Measurements from ENCODE around the gene GGT5. TPM values are rescaled to one million over a fixed set of nuclear protein-coding genes. Genes with fewer than 3 reads are reported as not detected.
"Not testable (repeated sequence)": the region's sequence is repeated elsewhere in the genome, so short reads cannot be mapped to it uniquely, and the experiment has no call there.

The GGT5 gene
- total RNA-seq, 1 experiment from 2014 or later: 34.6 TPM

DNA sequence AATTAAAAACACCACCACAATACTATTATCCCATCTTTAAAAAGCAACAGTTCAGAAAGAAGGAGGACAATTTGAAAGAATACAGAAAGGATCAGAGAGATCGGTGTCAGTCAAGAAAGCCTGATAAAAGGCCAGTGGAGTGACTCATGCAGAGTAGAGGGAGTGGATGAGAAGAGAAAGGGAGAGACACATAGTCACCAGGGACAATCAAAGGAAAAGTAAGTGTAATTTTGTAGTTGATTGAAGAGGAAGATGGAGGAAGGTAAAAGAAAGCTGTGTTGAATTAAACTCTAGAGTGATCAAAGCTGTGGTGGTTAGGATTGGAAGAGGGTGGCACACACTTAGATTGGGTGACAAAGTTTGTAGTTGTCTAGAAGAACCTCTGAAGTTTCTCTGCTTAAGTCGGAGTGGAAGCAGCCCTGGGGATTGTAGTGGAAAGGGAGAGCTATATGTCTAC is 39.9 kb upstream of the GGT5 start:
- ChIA-PET POLR2A (interaction anchor here (1.3 to 1.8 kb wide), 2 partner anchors 17 to 20 kb away, joined by 4 to 5 read pairs; no protein-coding TSS in a partner anchor), CTCF (interaction anchor here (0.7 to 1.1 kb wide), 2 partner anchors 14 to 17 kb away, joined by 3 to 4 read pairs; partner anchors contain the start of gene SPECC1L)
- no TSS peak for BruUV-seq (replicated peaks)
- Mint-ChIP-seq H3K27me3 (ENCODE audit: insufficient read depth, unreplicated experiment) (no peaks in the 10 kb centered on the region), H3K36me3 (ENCODE audit: insufficient read depth, unreplicated experiment) (peaks cover 8% of the 10 kb centered on the region), H3K4me3 (ENCODE audit: unreplicated experiment) (no peak overlapping the region), H3K9me3 (ENCODE audit: unreplicated experiment) (no peaks in the 10 kb centered on the region), H3K27ac (ENCODE audit: low read depth, unreplicated experiment) (peak overlapping the region; percentile 36), H3K4me1 (ENCODE audit: insufficient read depth, unreplicated experiment) (peaks cover 34% of the 10 kb centered on the region)
- TF ChIP-seq, protein P1, sequence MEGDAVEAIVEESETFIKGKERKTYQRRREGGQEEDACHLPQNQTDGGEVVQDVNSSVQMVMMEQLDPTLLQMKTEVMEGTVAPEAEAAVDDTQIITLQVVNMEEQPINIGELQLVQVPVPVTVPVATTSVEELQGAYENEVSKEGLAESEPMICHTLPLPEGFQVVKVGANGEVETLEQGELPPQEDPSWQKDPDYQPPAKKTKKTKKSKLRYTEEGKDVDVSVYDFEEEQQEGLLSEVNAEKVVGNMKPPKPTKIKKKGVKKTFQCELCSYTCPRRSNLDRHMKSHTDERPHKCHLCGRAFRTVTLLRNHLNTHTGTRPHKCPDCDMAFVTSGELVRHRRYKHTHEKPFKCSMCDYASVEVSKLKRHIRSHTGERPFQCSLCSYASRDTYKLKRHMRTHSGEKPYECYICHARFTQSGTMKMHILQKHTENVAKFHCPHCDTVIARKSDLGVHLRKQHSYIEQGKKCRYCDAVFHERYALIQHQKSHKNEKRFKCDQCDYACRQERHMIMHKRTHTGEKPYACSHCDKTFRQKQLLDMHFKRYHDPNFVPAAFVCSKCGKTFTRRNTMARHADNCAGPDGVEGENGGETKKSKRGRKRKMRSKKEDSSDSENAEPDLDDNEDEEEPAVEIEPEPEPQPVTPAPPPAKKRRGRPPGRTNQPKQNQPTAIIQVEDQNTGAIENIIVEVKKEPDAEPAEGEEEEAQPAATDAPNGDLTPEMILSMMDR (IDR thresholded peaks at IDR 0.05; ENCODE audit: unreplicated experiment): no peak
- peak; percentile 21 for DNase-seq (ENCODE audit: unreplicated experiment)
- intact Hi-C loops (cut with micrococcal nuclease): no loop called here

DNA sequence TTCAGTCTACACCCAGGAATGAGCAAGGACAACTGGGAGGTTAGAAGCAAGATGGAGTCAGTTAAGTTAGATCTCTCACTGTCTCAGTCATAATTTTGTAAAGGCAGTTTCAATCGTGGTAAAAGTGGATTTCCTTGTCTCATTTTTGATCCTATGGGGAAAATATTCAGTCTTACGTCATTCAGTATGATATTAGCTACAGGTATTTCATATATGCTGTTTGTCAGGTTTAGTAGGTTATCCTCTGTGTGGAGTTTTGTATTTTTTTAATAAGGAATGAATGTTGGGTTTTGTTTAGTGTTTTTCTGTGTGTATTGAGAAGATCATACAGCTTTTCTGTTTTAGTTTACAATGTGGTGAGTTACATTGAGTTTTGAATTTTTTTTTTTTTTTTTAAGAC is 37.5 kb upstream of the GGT5 start:
- Mint-ChIP-seq H3K27ac (ENCODE audit: low read depth, unreplicated experiment) (no peak overlapping the region), H3K36me3 (ENCODE audit: insufficient read depth, unreplicated experiment) (peaks cover 8% of the 10 kb centered on the region), H3K27me3 (ENCODE audit: insufficient read depth, unreplicated experiment) (no peaks in the 10 kb centered on the region), H3K4me1 (ENCODE audit: insufficient read depth, unreplicated experiment) (peaks cover 27% of the 10 kb centered on the region), H3K4me3 (ENCODE audit: unreplicated experiment) (no peak overlapping the region), H3K9me3 (ENCODE audit: unreplicated experiment) (no peaks in the 10 kb centered on the region)
- no peak for DNase-seq (ENCODE audit: unreplicated experiment)
- TF ChIP-seq, protein P1 (IDR thresholded peaks at IDR 0.05; ENCODE audit: unreplicated experiment): no peak
- intact Hi-C loops (cut with micrococcal nuclease): no loop called here
- ChIA-PET CTCF (no interaction called here), POLR2A (no interaction called here)
- BruUV-seq (replicated peaks): no TSS peak

DNA sequence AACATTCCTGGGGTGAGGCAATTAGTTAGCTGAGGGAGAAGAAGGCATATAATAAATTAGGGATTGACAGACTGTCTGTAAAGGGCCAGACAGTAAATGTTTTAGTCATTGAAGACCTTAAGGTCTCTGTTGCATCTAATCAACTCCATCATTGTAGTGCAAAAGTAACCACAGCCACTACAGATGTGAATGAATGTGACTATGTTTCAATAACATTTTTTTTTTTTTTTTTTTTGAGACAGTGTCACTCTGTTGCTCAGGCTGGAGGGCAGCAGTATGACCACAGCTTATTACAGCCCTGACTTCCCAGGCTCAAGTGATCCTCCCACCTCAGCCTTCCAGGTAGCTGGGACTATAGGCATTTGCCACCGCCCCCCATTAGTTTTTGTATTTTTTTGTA is 35.5 kb upstream of the GGT5 start:
- POLR2A ChIA-PET: interaction anchor here (1.6 kb wide), 1 partner anchor 9 kb away, joined by 5 read pairs; no protein-coding TSS in a partner anchor
- DNase-seq (ENCODE audit: unreplicated experiment); H3K27me3 Mint-ChIP-seq (ENCODE audit: insufficient read depth, unreplicated experiment); BruUV-seq (replicated peaks); CTCF ChIA-PET; H3K36me3 Mint-ChIP-seq (ENCODE audit: insufficient read depth, unreplicated experiment); H3K4me3 Mint-ChIP-seq (ENCODE audit: unreplicated experiment); intact Hi-C loops (cut with micrococcal nuclease); H3K9me3 Mint-ChIP-seq (ENCODE audit: unreplicated experiment); H3K27ac Mint-ChIP-seq (ENCODE audit: low read depth, unreplicated experiment): not testable (repeated sequence)
- H3K4me1 Mint-ChIP-seq (ENCODE audit: insufficient read depth, unreplicated experiment): peaks cover 29% of the 10 kb centered on the region

DNA sequence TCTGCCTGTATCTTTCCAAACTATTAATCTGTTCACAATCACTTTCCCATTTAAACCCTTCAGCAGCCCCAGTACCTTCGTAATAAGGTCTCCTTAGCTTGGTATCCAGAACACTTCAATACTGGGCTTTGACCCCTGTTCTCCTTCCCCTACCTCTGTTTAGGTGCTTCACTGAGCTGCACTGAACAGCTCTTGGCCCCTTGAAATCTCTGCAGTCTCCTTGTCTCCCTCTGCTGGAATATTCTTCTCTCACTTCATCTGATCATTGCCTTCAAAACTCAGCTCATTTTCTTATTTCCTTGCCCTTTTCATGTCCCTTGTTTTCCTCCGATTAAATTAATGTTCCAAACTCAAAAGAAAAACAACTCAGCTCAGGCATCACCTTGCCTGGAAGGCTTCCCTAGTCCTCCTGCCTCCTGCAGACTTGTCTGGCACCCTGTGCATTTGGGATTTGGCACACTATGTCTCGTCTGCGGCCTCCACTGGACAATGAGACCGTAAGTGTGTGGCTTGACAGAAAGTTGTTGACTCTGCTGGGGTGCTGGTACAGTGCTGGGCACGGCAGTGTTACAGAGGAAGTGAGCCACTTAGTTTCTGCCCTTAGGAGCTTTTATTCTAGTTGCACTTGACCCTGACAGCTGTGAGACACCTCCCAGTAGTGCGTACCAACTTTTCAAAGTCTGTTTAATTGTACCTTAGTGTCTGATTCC is 30.0 kb upstream of the GGT5 start:
- H3K9me3 Mint-ChIP-seq (ENCODE audit: unreplicated experiment); intact Hi-C loops (cut with micrococcal nuclease); H3K36me3 Mint-ChIP-seq (ENCODE audit: insufficient read depth, unreplicated experiment); H3K27me3 Mint-ChIP-seq (ENCODE audit: insufficient read depth, unreplicated experiment); H3K4me3 Mint-ChIP-seq (ENCODE audit: unreplicated experiment); POLR2A ChIA-PET; BruUV-seq (replicated peaks); DNase-seq (ENCODE audit: unreplicated experiment): not testable (repeated sequence)
- Mint-ChIP-seq H3K27ac (ENCODE audit: low read depth, unreplicated experiment) (peak overlapping the region; percentile 13), H3K4me1 (ENCODE audit: insufficient read depth, unreplicated experiment) (peaks cover 23% of the 10 kb centered on the region)
- CTCF ChIA-PET: interaction anchor here (0.7 to 1.3 kb wide), 3 partner anchors 11 to 152 kb away, joined by 3 to 4 read pairs (median 4); no protein-coding TSS in a partner anchor

DNA sequence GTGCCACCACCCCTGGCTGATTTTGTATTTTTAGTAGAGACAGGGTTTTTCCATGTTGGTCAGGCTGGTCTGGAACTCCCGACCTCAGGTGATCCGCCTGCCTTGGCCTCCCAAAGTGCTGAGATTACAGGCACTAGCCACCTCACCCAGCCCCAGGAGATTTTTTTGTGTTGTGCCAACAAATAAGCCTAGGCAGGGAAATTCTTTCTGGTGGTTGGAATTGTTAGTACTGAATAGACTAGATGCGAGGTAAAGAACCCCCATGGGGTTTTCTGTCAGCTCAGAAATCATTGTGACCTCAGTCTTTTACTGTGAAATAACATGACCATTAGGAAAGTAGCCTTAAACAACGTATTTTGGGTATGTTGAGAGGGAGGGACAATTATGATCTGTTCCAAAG is 29.0 kb upstream of the GGT5 start:
- DNase-seq (ENCODE audit: unreplicated experiment); H3K4me3 Mint-ChIP-seq (ENCODE audit: unreplicated experiment); BruUV-seq (replicated peaks); intact Hi-C loops (cut with micrococcal nuclease); H3K27me3 Mint-ChIP-seq (ENCODE audit: insufficient read depth, unreplicated experiment); H3K36me3 Mint-ChIP-seq (ENCODE audit: insufficient read depth, unreplicated experiment); H3K27ac Mint-ChIP-seq (ENCODE audit: low read depth, unreplicated experiment); H3K9me3 Mint-ChIP-seq (ENCODE audit: unreplicated experiment): not testable (repeated sequence)
- POLR2A ChIA-PET: interaction anchor here (1.1 kb wide), 1 partner anchor 17 kb away, joined by 3 read pairs; no protein-coding TSS in a partner anchor
- CTCF ChIA-PET: interaction anchor here (0.6 to 1.3 kb wide), 3 partner anchors 83 to 589 kb away, joined by 3 read pairs; no protein-coding TSS in a partner anchor
- peaks cover 23% of the 10 kb centered on the region for H3K4me1 Mint-ChIP-seq (ENCODE audit: insufficient read depth, unreplicated experiment)

DNA sequence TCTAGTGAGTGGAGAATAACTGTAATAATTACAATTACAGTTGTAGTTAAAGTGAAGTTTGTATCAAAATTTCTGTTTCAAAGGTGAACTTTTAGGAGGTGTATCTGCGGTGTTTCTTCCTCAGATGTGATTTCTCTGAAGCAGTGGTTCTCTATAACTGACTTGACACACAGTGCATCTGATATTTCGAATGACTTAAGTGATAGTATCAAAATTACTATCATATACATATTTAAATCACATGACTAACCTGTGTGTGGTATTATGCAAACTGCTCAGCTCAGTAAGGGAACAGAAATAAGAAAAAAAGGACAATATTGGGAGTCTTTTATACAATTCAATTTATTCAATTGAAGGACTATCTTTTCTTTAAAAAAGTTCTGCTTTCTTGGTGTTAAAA is 28.1 kb upstream of the GGT5 start:
- POLR2A ChIA-PET: interaction anchor here (0.7 to 2.3 kb wide), 3 partner anchors 17 to 262 kb away, joined by 3 to 8 read pairs (median 4); partner anchors contain the start of gene CABIN1
- intact Hi-C loops (cut with micrococcal nuclease); H3K27ac Mint-ChIP-seq (ENCODE audit: low read depth, unreplicated experiment): not testable (repeated sequence)

More for the DNA sequence above, 28.1 kb upstream of the GGT5 start:
- H3K9me3 Mint-ChIP-seq (ENCODE audit: unreplicated experiment); H3K4me3 Mint-ChIP-seq (ENCODE audit: unreplicated experiment); H3K27me3 Mint-ChIP-seq (ENCODE audit: insufficient read depth, unreplicated experiment); H3K36me3 Mint-ChIP-seq (ENCODE audit: insufficient read depth, unreplicated experiment); CTCF ChIA-PET; DNase-seq (ENCODE audit: unreplicated experiment); BruUV-seq (replicated peaks): not testable (repeated sequence)
- H3K4me1 Mint-ChIP-seq (ENCODE audit: insufficient read depth, unreplicated experiment): peaks cover 23% of the 10 kb centered on the region
